ENCODE data around the gene POFUT2. TPM values are rescaled to one million over a fixed set of nuclear protein-coding genes. Genes with fewer than 3 reads are reported as not detected.

The POFUT2 gene
- total and polyA plus RNA-seq, 7 donors: 2.5 to 31.3 (median 18.9) TPM

- Histone ChIP-seq H3K27ac (no peak overlapping the region), H3K4me3 (no peak overlapping the region), H3K36me3 (no peaks in the 10 kb centered on the region), H3K9me3 (no peaks in the 10 kb centered on the region), H3K27me3 (peaks cover 4 to 19% (median 7%) of the 10 kb centered on the region in 3 donors), H3K4me1 (peaks cover 0 to 18% (median 9%) of the 10 kb centered on the region in 4 donors)
- TF ChIP-seq EP300 (IDR thresholded peaks at IDR 0.05): no peak
- TF ChIP-seq POLR2AphosphoS5 (IDR thresholded peaks at IDR 0.05): no peak
- TF ChIP-seq CTCF (IDR thresholded peaks at IDR 0.05): no peak
- TF ChIP-seq POLR2A (IDR thresholded peaks at IDR 0.05): no peak
- WGBS, 2 donors: 65 to 82% methylated on average over 3 of the region's 3 CpGs
- no peak for DNase-seq
- intact Hi-C loops (cut with DNase I): no loop called here
Observed at GRCh38 chr21:45231705-45232104, 56.0 kb downstream of the POFUT2 start.

GRCh38 chr21:45228656-45229240, 58.9 kb downstream of the POFUT2 start:
- peaks cover 0 to 4% (median 1%) of the 10 kb centered on the region in 4 donors for H3K36me3 ChIP-seq
- H3K4me1 ChIP-seq: peaks cover 0 to 18% (median 9%) of the 10 kb centered on the region in 4 donors
- DNase-seq: no peak
- H3K27me3 ChIP-seq: no peaks in the 10 kb centered on the region
- H3K4me3 ChIP-seq: no peak overlapping the region
- H3K9me3 ChIP-seq: no peaks in the 10 kb centered on the region
- no peak overlapping the region for H3K27ac ChIP-seq
- WGBS, 2 donors: 78 to 90% methylated on average over 3 of the region's 3 CpGs
- intact Hi-C loops (cut with DNase I): no loop called here
- TF ChIP-seq EP300 (IDR thresholded peaks at IDR 0.05) (no peak), CTCF (IDR thresholded peaks at IDR 0.05) (no peak), POLR2A (IDR thresholded peaks at IDR 0.05) (no peak), POLR2AphosphoS5 (IDR thresholded peaks at IDR 0.05) (no peak)

DNA sequence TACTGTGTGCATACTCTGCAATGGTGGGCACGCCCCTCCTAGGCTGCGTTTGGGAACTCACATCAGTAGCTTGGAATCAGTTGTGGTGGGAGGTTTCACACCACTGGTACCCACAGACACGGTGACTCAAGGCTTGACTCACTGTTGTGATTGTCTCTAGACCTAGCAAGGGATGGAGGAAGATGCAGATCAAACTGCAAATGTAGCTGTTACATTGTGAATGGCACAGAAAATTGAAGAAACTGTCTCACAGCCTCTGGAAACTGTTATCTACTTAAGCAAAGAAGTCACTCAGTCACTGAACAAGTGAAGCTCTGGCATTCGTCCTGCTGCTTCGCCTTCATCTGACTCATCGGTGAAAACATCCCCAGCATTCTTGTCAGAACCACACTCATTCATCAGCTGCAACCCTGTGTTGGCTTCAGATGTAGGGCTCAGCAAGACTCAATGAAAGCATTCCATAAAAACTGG, 59.5 kb downstream of the POFUT2 start:
- Histone ChIP-seq H3K4me3 (no peak overlapping the region), H3K27me3 (no peaks in the 10 kb centered on the region), H3K36me3 (peaks cover 0 to 10% (median 7%) of the 10 kb centered on the region in 4 donors), H3K4me1 (peaks cover 0 to 18% (median 9%) of the 10 kb centered on the region in 4 donors), H3K9me3 (no peaks in the 10 kb centered on the region), H3K27ac (peak overlapping the region in 1 of 4 donors; percentile 3)
- intact Hi-C loops (cut with DNase I): no loop called here
- TF ChIP-seq POLR2A (IDR thresholded peaks at IDR 0.05) (no peak), POLR2AphosphoS5 (IDR thresholded peaks at IDR 0.05) (peak in 3 of 4 donors; percentile 3 to 19 (median 15))
- 55 to 65% methylated on average over 6 of the region's 6 CpGs for WGBS, 2 donors
- peak; percentile 80 for DNase-seq

DNA sequence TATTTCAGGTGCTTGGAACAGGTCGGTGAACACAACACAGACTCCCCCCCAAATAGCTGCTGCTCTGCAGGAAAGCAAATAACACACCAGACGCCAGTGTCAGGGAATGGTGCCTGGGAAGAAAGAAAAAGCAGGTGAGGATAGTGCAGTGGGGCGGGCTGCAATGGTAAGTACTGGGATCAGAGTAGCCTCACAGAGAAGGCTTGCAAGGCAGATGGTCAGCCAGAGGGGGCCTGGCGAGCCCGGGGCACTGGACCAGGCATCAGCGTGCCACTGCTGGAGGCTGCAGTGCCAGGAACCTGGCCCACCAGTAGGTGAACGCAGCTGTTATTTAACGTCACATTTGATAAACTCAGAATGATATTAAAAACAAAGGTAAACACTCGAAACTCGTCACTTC, 60.0 kb downstream of the POFUT2 start:
- H3K27me3 ChIP-seq: no peaks in the 10 kb centered on the region
- DNase-seq: no peak
- no peak overlapping the region for H3K4me3 ChIP-seq
- peaks cover 0 to 14% (median 11%) of the 10 kb centered on the region in 4 donors for H3K36me3 ChIP-seq
- H3K4me1 ChIP-seq: peaks cover 0 to 18% (median 9%) of the 10 kb centered on the region in 4 donors
- WGBS, 2 donors: 66 to 79% methylated on average over 10 of the region's 10 CpGs
- TF ChIP-seq POLR2AphosphoS5 (IDR thresholded peaks at IDR 0.05) (peak in 1 of 4 donors; percentile 7), POLR2A (IDR thresholded peaks at IDR 0.05) (no peak)
- intact Hi-C loops (cut with DNase I): no loop called here
- H3K9me3 ChIP-seq: no peaks in the 10 kb centered on the region
- H3K27ac ChIP-seq: peak overlapping the region in 1 of 4 donors; percentile 3

DNA sequence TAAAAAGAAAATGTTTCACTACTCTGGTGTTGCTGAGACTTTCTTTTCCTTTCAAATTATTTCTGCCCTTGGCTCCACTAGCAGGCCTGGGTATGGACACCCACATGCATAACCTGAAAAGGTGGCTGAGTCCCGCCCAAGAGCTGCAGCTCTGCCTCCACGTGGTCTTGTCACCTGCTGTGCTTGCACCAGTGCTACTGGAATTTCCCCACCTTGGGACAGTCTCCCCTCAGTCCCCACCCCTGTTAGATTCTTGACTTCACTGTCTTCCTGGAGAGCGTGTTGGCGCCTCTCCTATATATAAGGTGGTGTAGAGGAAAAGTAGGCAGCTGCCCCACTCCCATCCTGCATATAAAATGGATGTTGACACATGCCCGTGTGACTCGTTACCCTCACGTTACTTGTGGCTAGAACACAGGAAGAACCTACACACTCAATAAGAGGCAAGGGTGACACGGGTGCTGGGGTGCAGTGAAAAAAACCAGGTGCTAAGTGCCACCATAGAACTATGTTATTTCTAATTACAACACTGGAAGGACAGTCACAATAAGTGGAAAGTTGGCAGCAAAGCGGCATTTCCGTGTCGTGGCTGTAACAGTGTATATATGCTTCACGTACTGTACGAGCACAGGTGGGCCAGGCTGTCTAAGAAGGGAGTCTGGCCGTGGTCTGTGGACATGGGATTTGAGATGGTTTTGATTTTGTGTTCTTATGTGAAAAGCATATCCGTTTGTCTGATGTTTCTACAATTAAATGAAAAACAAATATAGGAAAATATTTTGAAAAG, 61.0 kb downstream of the POFUT2 start:
- WGBS, 2 donors: 26 to 53% methylated on average over 15 of the region's 15 CpGs
- H3K36me3 ChIP-seq: peaks cover 7 to 24% (median 19%) of the 10 kb centered on the region in 4 donors
- TF ChIP-seq POLR2A (IDR thresholded peaks at IDR 0.05) (no peak), CTCF (IDR thresholded peaks at IDR 0.05) (no peak), POLR2AphosphoS5 (IDR thresholded peaks at IDR 0.05) (peak in 2 of 4 donors; percentile 10 to 40), EP300 (IDR thresholded peaks at IDR 0.05) (no peak)
- no peak for DNase-seq
- no peak overlapping the region for H3K27ac ChIP-seq
- H3K9me3 ChIP-seq: no peaks in the 10 kb centered on the region
- peaks cover 0 to 18% (median 9%) of the 10 kb centered on the region in 4 donors for H3K4me1 ChIP-seq
- no peaks in the 10 kb centered on the region for H3K27me3 ChIP-seq
- H3K4me3 ChIP-seq: no peak overlapping the region
- intact Hi-C loops (cut with DNase I): no loop called here

Data from sigmoid colon (tissue), 7 donors.